K562 (cell line): ENCODE results near the gene TMPRSS9. TPM values are rescaled to one million over a fixed set of nuclear protein-coding genes. Genes with fewer than 3 reads are reported as not detected.

ENCODE experiments used
- ATAC-seq: fragments of 200-7000 bp; cut with Tn5 transposase; 3 replicates; pipeline ENCODE4 v1.9.1; 2020; ENCODE audit warnings: moderate library complexity
- BruUV-seq: library from RNA; stranded (reverse); fragments of 400-500 nt; replicated peaks from 2 replicates; lab custom pipeline; 2021; lab: Mats Ljungman, UMichigan
- CTCF ChIA-PET: fragments of 300-600 bp; formaldehyde crosslinking; extraction: SDS; loops from one replicate; lab custom pipeline; 2021; ENCODE audit warnings: low intra/inter-chr PET ratio; lab: Yijun Ruan, JAX
- POLR2A ChIA-PET: fragments of 300-600, 350-650 bp; sonication (Branson Sonifier 250); formaldehyde crosslinking; extraction: SDS; loops from one replicate; lab custom pipeline; 2021; ENCODE audit warnings: antibody characterized with exemption, inconsistent platforms; lab: Yijun Ruan, JAX
- DNase-seq, 4 experiments: peaks; one replicate each; pipeline versions ENCODE4 v3.0.0 to v3.0.0-alpha.2; 2011 to 2018; ENCODE audit warnings: low spot score in 3 of 4, mixed read lengths in 3 of 4; ENCODE audit errors: extremely low read depth in 1 of 4
- FAIRE-seq: peaks from 2 replicates; lab custom pipeline; 2011; peaks lifted over from hg19 to GRCh38; lab: Jason Lieb, UNC
- H2AFZ ChIP-seq: 2 replicates; pipeline ENCODE4 v1.6.0; 2011; ENCODE audit warnings: low read depth, low read length, control low read depth, inconsistent platforms
- H3K27ac ChIP-seq: fragments of 200-600 bp; 3 replicates; pipeline ENCODE4 v1.8.0; 2011; ENCODE audit warnings: low read depth, mild to moderate bottlenecking, control low read depth, inconsistent platforms, low read length, moderate library complexity, mixed read lengths; ENCODE audit errors: extremely low read depth
- H3K27me3 ChIP-seq, 2 experiments: fragments of 300-600 bp in 1 of 2; 2 replicates in 1 of 2; 3 replicates in 1 of 2; pipeline versions ENCODE4 v1.6.0 to v1.8.0; 2011; ENCODE audit warnings: inconsistent platforms in 2 of 2, low read length in 2 of 2, mild to moderate bottlenecking in 1 of 2, mixed read lengths in 1 of 2, moderate library complexity in 1 of 2; ENCODE audit not compliant: control insufficient read depth in 2 of 2, insufficient read depth in 2 of 2
- H3K36me3 ChIP-seq: fragments of 300-600 bp; 3 replicates; pipeline ENCODE4 v1.8.0; 2011; ENCODE audit warnings: mild to moderate bottlenecking, low read length, inconsistent platforms; ENCODE audit not compliant: control insufficient read depth, insufficient read depth
- H3K4me1 ChIP-seq, 2 experiments: fragments of 200-600 bp in 1 of 2; replicated peaks in 1 of 2; 2 replicates in 1 of 2; 3 replicates in 1 of 2; pipeline versions ENCODE4 v1.5.1 to v1.8.0; 2011; ENCODE audit warnings: inconsistent platforms in 2 of 2, low read length in 2 of 2, mild to moderate bottlenecking in 1 of 2, mixed read lengths in 1 of 2, moderate library complexity in 1 of 2; ENCODE audit not compliant: control insufficient read depth in 2 of 2, insufficient read depth in 2 of 2
- H3K4me2 ChIP-seq: 2 replicates; pipeline ENCODE4 v1.6.1; 2011; ENCODE audit warnings: low read length, control low read depth, inconsistent platforms, mixed read lengths; ENCODE audit not compliant: insufficient read depth
- H3K4me3 ChIP-seq: fragments of 200-600 bp; sonication (generic), shearing (Covaris generic); 2 replicates; pipeline ENCODE4 v1.5.1; 2016; ENCODE audit warnings: control low read depth, inconsistent platforms
- H3K79me2 ChIP-seq: fragments of 200-600 bp; 3 replicates; pipeline ENCODE4 v1.8.0; 2011; ENCODE audit warnings: low read length, inconsistent platforms; ENCODE audit not compliant: control insufficient read depth, insufficient read depth
- H3K9ac ChIP-seq, 2 experiments: 2 replicates each; pipeline versions ENCODE4 v1.6.0 to v1.6.1; 2011; ENCODE audit warnings: low read depth in 2 of 2, low read length in 2 of 2, control low read depth in 1 of 2, inconsistent platforms in 1 of 2, mild to moderate bottlenecking in 1 of 2, mixed read lengths in 1 of 2; ENCODE audit not compliant: insufficient read depth in 1 of 2
- H3K9me1 ChIP-seq: one replicate; pipeline ENCODE4 v1.6.0; 2011; ENCODE audit warnings: inconsistent platforms, mild to moderate bottlenecking, low read length, moderate library complexity; ENCODE audit not compliant: control insufficient read depth, insufficient read depth
- H3K9me3 ChIP-seq: replicated peaks from 2 replicates; pipeline ENCODE4 v1.5.1; 2011; ENCODE audit warnings: low read depth, low read length, inconsistent platforms; ENCODE audit not compliant: control insufficient read depth, insufficient read depth
- H4K20me1 ChIP-seq: replicated peaks from 2 replicates; pipeline ENCODE4 v1.6.1; 2011; ENCODE audit warnings: low read length, inconsistent platforms, mixed read lengths; ENCODE audit not compliant: control insufficient read depth, insufficient read depth
- TAF9B ChIP-seq: fragments of 450-650 bp; IDR thresholded peaks from 2 replicates; pipeline ENCODE4 v1.6.1; 2018; ENCODE audit warnings: mild to moderate bottlenecking; ENCODE audit not compliant: partially characterized antibody
- ZKSCAN8 ChIP-seq: fragments of 200-800 bp; sonication (Bioruptor generic); IDR thresholded peaks from 2 replicates; pipeline ENCODE4 v1.6.1; 2016; ENCODE audit warnings: missing genetic modification characterization, missing compliant biosample characterization
- ZNF174 ChIP-seq: fragments of 250-450 bp; sonication (Bioruptor Pico); IDR thresholded peaks from 2 replicates; pipeline ENCODE4 v1.4.0; 2020; ENCODE audit warnings: mild to moderate bottlenecking
- ZNF551 ChIP-seq: fragments of 250-450 bp; sonication (Bioruptor Pico); IDR thresholded peaks from 2 replicates; pipeline ENCODE4 v1.5.0; 2021; ENCODE audit warnings: mild to moderate bottlenecking, moderate library complexity
- WGBS: fragments of 100-300 bp; shearing (Covaris generic); methylation state at CpG from one replicate; pipeline ENCODE4 v1.1.6; 2016; ENCODE audit warnings: low coverage, mixed read lengths; ENCODE audit not compliant: insufficient coverage; ENCODE audit errors: missing lambda C conversion rate; 5-methylcytosine and 5-hydroxymethylcytosine counted together
- in situ Hi-C: fragments of 300-500 bp; cut with MboI; formaldehyde crosslinking; loops from 4 replicates; pipeline ENCODE4 v1.15.0; 2018; ENCODE audit warnings: inconsistent platforms, mixed read lengths
- intact Hi-C: fragments of 100-400 bp; cut with micrococcal nuclease; formaldehyde crosslinking; loops from 2 replicates; pipeline ENCODE4 v1.14.2; 2022
- polyA plus RNA-seq, 8 experiments: library from polyadenylated mRNA; depleted of rRNA in 4 of 8; stranded (reverse) in 5 of 8; unstranded in 3 of 8; fragments of >200 nt; fragmentation: Nextera tagmentation in 2 of 8; fragmentation: Illumina TruSeq in 1 of 8; extraction: Ambion mirVana in 2 of 8; extraction: Trizol in 1 of 8; gene quantifications; 2 replicates each; pipeline versions ENCODE4 v1.2.1 to v1.2.3, GENCODE V29; 2011 to 2014; ENCODE audit warnings: inconsistent platforms in 1 of 8, missing spikeins in 1 of 8
- total RNA-seq, 7 experiments: library from RNA; depleted of rRNA in 6 of 7; stranded (reverse); fragments of >200 nt in 6 of 7; fragmentation: Illumina TruSeq in 2 of 7; extraction: Trizol in 2 of 7; gene quantifications; 2 replicates each; pipeline versions ENCODE4 v1.2.1 to v1.2.3, GENCODE V29; 2011 to 2021; ENCODE audit warnings: low replicate concordance in 1 of 7
- TF ChIP-seq, protein P1 (sequence below): sonication (generic); formaldehyde crosslinking; IDR thresholded peaks from 2 replicates; pipeline ENCODE4 v1.8.1; 2023; ENCODE audit warnings: mild to moderate bottlenecking, missing genetic modification reagents

The TMPRSS9 gene
- total and polyA plus RNA-seq, 9 of the 15 experiments (the other 6 are each of a cell fraction or from before 2014, with no cell fraction given): 0.01 to 0.03 TPM; not detected in 7

GRCh38 chr19:2433854-2434253 is 73.8 kb downstream of the TMPRSS9 start:
- ChIA-PET POLR2A (interaction anchor here (0.6 to 1.4 kb wide), 2 partner anchors 9 to 24 kb away, joined by 3 read pairs; no protein-coding TSS in a partner anchor), CTCF (no interaction called here)
- Histone ChIP-seq H3K27me3 (no peaks in the 10 kb centered on the region), H3K36me3 (peaks cover 83% of the 10 kb centered on the region; the same call in 2 of the 3 replicates), H3K4me2 (no peak overlapping the region), H3K4me1 (peaks cover 0 to 36% of the 10 kb centered on the region in 2 experiments; a peak in 2 of 5 replicates), H4K20me1 (no peaks in the 10 kb centered on the region), H3K9me1 (no peaks in the 10 kb centered on the region), H3K79me2 (no peaks in the 10 kb centered on the region; the same call in 2 of the 3 replicates), H3K9me3 (no peaks in the 10 kb centered on the region), H3K9ac (no peak overlapping the region), H3K4me3 (no peak overlapping the region), H3K27ac (no peak overlapping the region), H2AFZ (no peak overlapping the region)
- WGBS: 92% methylated on average over 21 of the region's 30 CpGs
- no peak for FAIRE-seq
- BruUV-seq: no TSS peak
- ATAC-seq: no peak
- TF ChIP-seq TAF9B (no peak), ZNF551 (CRISPR knock-in tag) (no peak), ZNF174 (no peak), ZKSCAN8 (CRISPR knock-in tag) (no peak)
- TF ChIP-seq, protein P1, sequence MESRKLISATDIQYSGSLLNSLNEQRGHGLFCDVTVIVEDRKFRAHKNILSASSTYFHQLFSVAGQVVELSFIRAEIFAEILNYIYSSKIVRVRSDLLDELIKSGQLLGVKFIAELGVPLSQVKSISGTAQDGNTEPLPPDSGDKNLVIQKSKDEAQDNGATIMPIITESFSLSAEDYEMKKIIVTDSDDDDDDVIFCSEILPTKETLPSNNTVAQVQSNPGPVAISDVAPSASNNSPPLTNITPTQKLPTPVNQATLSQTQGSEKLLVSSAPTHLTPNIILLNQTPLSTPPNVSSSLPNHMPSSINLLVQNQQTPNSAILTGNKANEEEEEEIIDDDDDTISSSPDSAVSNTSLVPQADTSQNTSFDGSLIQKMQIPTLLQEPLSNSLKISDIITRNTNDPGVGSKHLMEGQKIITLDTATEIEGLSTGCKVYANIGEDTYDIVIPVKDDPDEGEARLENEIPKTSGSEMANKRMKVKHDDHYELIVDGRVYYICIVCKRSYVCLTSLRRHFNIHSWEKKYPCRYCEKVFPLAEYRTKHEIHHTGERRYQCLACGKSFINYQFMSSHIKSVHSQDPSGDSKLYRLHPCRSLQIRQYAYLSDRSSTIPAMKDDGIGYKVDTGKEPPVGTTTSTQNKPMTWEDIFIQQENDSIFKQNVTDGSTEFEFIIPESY (CRISPR knock-in tag): peak; percentile 37; the same call in 1 of the 2 replicates
- in situ Hi-C loops: no loop called here
- intact Hi-C loops: no loop called here
- DNase-seq: no peak
